ENCODE measurements around the gene ACOT7.

DNA sequence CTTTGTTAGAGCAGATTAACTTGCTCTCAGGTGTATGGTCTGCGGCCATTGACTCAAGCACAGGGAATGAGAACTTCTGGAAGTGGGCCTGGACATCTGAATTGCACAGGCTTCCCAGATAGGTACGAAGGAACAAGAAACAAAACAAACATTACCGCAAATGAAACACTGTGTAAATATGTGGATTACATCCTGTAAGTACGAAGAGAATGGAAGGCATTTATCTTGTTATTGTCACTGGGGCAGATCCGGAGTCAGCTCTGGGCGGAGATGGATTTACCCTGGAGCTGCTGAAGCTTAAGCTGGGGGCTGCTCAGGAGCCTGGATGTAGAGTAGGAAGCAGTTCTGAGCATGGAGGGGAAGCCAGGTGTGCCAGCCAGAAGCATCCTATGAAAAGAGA lies 19.3 kb upstream of the ACOT7 start:
- no peak for TF ChIP-seq POLR2A (IDR thresholded peaks at IDR 0.05)
- no peak for TF ChIP-seq CTCF (IDR thresholded peaks at IDR 0.05)
